Left ventricle myocardium inferior (tissue), 1 donor: Measurements from ENCODE around the gene NTM. TPM values are rescaled to one million over a fixed set of nuclear protein-coding genes. Genes with fewer than 3 reads are reported as not detected.

Experiments
- DNase-seq: peaks from one replicate; pipeline ENCODE4 v3.0.0-alpha.2; 2020
- H3K27ac ChIP-seq: fragments of 200-600 bp; replicated peaks from 2 replicates; pipeline ENCODE4 v1.8.0; 2021
- H3K27me3 ChIP-seq: fragments of 200-600 bp; 2 replicates; pipeline ENCODE4 v1.8.0; 2021; ENCODE audit warnings: low read depth
- H3K36me3 ChIP-seq: fragments of 200-600 bp; 2 replicates; pipeline ENCODE4 v1.8.0; 2021
- H3K4me1 ChIP-seq: fragments of 200-600 bp; 2 replicates; pipeline ENCODE4 v1.8.0; 2021
- H3K4me3 ChIP-seq: fragments of 200-600 bp; 2 replicates; pipeline ENCODE4 v1.8.0; 2021; ENCODE audit warnings: mild to moderate bottlenecking, moderate library complexity
- H3K9me3 ChIP-seq: fragments of 200-600 bp; replicated peaks from 2 replicates; pipeline ENCODE4 v1.8.0; 2021
- intact Hi-C: fragments of 100-400 bp; cut with micrococcal nuclease; formaldehyde crosslinking; loops from one replicate; pipeline ENCODE4 v1.11.0; 2022
- total RNA-seq: library from RNA; stranded (reverse); fragmentation: NEBNext Ultra II Directional; extraction: Animal tissue kit (Norgen Biotek cat#: 25700); gene quantifications from one replicate; pipeline ENCODE4 v1.2.1, GENCODE V29; 2021
- TF ChIP-seq, protein P1 (sequence below): fragments of 200-600 bp; IDR thresholded peaks from 2 replicates; pipeline ENCODE4 v1.8.0; 2021; ENCODE audit warnings: antibody characterized with exemption, mild to moderate bottlenecking, borderline replicate concordance
- donor health status: DM: no; HTN: yes; CAD: no; lungs with severe emphysema.

NTM gene
- total RNA-seq, 1 donor from 2014 or later, result 1.0 TPM

DNA sequence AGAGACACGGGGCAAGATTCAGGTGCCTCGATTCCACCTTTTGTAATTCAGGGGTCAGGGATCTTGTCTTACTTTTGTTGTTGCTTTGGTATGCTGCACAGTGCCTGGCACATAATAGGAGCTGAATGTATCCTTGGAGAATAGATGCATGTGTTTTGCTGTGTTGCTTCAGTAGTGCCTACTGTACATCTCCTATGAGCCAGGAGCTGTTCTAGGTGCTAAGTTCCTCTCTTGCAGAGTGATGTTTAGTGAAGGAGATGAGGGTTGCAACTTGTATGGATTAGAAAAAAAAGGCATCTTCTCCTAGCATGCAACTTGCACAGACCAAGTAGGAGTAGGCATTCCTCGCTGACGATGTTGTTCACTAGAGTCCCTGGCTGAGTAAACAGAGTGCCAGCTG lies 555.4 kb downstream of the NTM start:
- Histone ChIP-seq H3K27ac (no peak overlapping the region), H3K4me3 (no peak overlapping the region), H3K27me3 (no peaks in the 10 kb centered on the region), H3K36me3 (no peaks in the 10 kb centered on the region), H3K9me3 (no peaks in the 10 kb centered on the region), H3K4me1 (peaks cover 12% of the 10 kb centered on the region)
- TF ChIP-seq, protein P1, sequence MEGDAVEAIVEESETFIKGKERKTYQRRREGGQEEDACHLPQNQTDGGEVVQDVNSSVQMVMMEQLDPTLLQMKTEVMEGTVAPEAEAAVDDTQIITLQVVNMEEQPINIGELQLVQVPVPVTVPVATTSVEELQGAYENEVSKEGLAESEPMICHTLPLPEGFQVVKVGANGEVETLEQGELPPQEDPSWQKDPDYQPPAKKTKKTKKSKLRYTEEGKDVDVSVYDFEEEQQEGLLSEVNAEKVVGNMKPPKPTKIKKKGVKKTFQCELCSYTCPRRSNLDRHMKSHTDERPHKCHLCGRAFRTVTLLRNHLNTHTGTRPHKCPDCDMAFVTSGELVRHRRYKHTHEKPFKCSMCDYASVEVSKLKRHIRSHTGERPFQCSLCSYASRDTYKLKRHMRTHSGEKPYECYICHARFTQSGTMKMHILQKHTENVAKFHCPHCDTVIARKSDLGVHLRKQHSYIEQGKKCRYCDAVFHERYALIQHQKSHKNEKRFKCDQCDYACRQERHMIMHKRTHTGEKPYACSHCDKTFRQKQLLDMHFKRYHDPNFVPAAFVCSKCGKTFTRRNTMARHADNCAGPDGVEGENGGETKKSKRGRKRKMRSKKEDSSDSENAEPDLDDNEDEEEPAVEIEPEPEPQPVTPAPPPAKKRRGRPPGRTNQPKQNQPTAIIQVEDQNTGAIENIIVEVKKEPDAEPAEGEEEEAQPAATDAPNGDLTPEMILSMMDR, result no peak
- intact Hi-C loops, result loop anchor here (10.0 kb wide), 1 partner anchor 99 kb away; no protein-coding TSS in a partner anchor
- DNase-seq, result no peak

DNA sequence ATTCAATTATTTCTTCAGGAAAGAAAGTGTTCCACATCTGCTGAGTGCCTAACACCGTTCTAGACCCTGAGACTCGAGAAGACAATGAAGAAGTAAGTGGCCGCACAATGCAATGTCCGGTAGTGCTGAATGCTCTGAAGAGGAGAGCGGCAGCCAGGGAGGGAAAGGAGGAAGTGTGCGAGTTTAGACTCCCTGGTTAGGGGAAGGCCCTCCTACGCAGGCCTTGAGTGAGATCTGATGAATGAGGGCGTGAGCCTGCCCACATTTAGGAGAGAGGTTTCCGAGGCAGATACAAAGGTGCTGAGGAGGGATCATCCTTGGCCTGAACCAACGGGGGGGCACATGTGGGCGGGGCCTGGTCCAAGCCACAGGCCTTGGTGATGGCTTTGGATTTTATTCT lies 558.6 kb downstream of the NTM start:
- DNase-seq, result no peak
- H3K27ac ChIP-seq, result no peak overlapping the region
- H3K9me3 ChIP-seq, result no peaks in the 10 kb centered on the region
- intact Hi-C loops, result loop anchor here (10.0 kb wide), 1 partner anchor 96 kb away; no protein-coding TSS in a partner anchor
- TF ChIP-seq, protein P1, result no peak
- H3K4me1 ChIP-seq, result peaks cover 12% of the 10 kb centered on the region
- H3K36me3 ChIP-seq, result no peaks in the 10 kb centered on the region
- no peak overlapping the region for H3K4me3 ChIP-seq
- no peaks in the 10 kb centered on the region for H3K27me3 ChIP-seq

DNA sequence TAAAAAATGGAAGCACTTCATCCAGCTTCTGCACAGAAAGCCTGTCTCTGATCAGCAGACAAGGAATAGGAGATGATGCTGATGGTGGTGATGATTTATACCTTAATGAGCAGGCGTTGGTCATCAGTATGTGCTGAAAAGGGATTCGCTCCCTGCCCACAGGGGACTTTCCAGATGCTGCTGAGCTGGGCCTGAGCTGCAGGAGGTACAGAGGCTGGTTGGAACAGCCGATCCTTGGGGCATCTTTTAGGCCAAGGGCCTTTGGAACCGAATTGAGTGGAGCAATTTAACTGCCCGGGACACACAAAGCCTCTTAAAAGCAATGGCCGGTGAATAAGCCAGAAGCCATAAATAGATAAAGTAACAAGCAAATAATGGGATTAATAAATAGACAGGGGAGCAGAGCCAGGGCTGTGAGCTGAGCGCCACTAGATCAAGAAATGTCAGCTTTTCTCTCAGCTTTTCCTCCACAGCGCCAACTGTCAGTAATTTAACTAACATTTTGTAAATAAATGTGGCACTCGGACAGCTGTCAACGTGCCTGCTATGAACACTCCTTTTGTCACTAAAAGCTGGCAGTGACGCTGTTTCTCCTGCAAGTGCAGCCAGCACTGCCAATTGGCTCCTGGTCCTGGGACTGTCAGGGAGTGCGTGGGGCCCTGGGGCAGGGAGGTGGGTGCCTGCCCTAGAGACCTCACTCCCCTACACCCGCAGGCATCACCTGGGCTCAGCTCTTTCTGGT lies 562.3 kb downstream of the NTM start:
- no peaks in the 10 kb centered on the region for H3K27me3 ChIP-seq
- no peak overlapping the region for H3K4me3 ChIP-seq
- DNase-seq, result peak; percentile 19
- intact Hi-C loops, result no loop called here
- H3K36me3 ChIP-seq, result no peaks in the 10 kb centered on the region
- peaks cover 4% of the 10 kb centered on the region for H3K4me1 ChIP-seq
- H3K9me3 ChIP-seq, result no peaks in the 10 kb centered on the region
- H3K27ac ChIP-seq, result peak overlapping the region; percentile 42
- TF ChIP-seq, protein P1, result no peak

DNA sequence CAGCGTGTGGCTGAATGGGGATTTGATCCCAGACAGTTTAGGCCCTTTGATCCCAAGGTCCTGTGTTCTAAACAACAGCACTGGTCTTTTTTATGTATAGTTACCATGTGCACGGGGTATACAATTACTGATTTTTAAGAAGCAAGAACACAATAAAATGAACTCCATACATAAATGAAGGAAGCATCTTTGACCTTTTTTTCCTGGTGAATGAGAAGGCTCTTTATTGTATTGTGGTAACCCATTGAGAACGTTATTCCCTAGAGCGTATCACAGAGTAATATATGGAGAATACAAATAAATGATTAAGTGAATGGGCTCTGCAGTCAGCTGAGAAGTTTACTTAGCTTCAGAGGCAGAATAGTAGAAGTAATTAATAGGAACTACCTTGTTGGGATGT lies 563.6 kb downstream of the NTM start:
- peaks cover 4% of the 10 kb centered on the region for H3K4me1 ChIP-seq
- H3K27me3 ChIP-seq, result no peaks in the 10 kb centered on the region
- intact Hi-C loops, result no loop called here
- H3K4me3 ChIP-seq, result no peak overlapping the region
- no peak overlapping the region for H3K27ac ChIP-seq
- TF ChIP-seq, protein P1, result no peak
- H3K9me3 ChIP-seq, result no peaks in the 10 kb centered on the region
- no peak for DNase-seq
- H3K36me3 ChIP-seq, result no peaks in the 10 kb centered on the region

- intact Hi-C loops, result no loop called here
- H3K27ac ChIP-seq, result no peak overlapping the region
Measured at GRCh38 chr11:131938351-131938751, 567.9 kb downstream of the NTM start.

More at GRCh38 chr11:131938351-131938751, 567.9 kb downstream of the NTM start:
- Histone ChIP-seq H3K4me3 (no peak overlapping the region), H3K36me3 (no peaks in the 10 kb centered on the region), H3K4me1 (peaks cover under 1% of the 10 kb centered on the region), H3K27me3 (peaks cover 23% of the 10 kb centered on the region), H3K9me3 (no peaks in the 10 kb centered on the region)
- TF ChIP-seq, protein P1, result no peak
- DNase-seq, result no peak
